HG02642 (cell line): Measurements from ENCODE around the gene STXBP4.

Experiments used
- ATAC-seq: cut with Tn5 transposase; IDR thresholded peaks from one replicate; pipeline ENCODE4 v1.9.1; 2021; ENCODE audit warnings: mild to moderate bottlenecking; ENCODE audit not compliant: unreplicated experiment, poor library complexity

The STXBP4 gene

DNA sequence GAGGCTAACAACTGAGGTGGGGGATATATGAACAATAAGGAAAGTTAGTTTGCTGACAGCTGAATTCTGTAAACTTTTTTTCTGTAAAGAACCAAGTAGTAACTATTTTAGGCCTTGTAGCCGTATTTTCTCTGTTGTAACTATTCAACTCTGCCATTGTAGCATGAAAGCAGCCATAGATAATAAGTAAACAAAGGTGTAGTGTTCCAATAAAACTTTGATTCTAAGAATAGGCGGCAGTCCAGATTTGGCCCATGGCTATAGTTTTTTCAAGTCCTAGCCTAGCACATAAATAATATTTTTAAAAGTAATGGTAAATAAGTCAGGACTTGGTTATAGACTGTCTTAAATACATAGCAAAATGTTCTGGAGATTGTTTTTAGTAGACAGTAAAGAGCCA, 142.0 kb downstream of the STXBP4 start:
- ATAC-seq: no peak

DNA sequence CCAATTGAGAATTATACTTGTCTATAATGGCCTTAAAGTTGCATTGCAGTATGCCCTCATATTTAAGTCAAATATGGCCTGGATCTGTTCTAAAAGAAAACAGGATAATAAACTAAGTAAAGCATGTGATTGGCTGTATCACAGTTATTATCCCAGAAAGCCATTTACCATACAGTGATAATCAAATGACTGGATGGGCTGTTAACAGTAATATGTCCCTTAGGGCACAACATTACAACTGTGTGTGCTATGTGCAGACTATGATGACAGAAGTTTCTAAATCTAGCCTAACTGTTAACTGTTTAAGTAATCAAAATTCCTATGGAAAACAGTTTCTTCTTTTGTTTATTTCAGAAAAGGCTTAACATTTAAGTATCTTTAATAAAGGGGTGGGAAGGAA, 145.7 kb downstream of the STXBP4 start:
- ATAC-seq: no peak

GRCh38 chr17:55116440-55116914, 147.9 kb downstream of the STXBP4 start:
- ATAC-seq: no peak

DNA sequence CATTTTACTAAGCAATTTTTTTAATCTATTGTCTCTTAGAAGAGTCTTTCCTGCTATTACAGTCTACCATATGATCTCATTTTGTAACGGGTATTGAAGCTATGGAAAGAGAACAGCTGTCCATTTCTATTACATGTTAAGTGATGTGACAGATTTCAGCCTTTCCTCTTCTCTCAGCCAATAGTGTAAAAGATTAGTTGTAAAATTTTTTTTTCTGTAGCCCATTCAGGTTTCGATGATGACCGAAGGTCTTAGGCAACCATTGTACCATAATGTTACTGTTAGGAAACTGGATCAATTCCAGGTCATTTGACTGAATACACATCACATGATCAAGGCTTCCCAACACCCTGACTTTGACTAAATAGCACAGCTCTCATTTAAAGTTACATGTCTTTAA, 148.6 kb downstream of the STXBP4 start:
- ATAC-seq: no peak

DNA sequence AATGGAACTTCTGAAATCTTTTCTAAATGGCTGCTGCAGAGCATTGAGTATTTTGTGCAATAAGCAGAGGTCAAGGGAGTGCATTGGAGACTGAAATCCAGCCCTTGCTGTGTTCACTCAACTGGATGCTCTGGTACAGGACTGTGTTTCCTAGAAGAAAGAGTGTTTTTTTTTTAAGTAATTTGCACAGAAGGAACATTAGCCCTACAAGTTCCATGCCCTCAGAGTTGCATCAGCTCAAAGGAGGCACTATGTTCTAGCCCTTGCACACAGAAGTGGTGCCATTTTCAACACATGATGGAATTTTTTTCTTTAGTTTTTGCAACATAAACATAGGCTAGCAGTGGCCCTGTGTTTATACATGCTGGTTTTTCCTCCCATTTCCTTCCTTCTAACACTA, 152.1 kb downstream of the STXBP4 start:
- ATAC-seq: no peak

DNA sequence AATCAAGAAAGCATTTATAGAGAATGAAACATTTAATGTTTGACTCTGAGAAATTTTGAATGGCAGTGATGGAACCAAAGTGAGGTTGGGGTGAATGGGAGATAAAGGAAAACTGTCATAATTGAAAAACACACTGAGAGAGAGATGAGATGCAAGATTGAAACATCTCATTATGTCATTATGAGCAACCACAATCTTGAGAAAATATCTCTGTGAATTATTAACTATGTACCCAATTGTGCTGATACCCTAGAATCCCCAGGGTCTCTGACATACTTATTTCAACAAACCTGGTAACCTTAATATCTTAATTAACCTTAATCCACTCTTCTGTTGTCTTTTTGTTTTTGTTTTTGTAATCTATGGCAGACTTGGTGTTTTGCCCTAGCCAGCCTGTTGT, 152.7 kb downstream of the STXBP4 start:
- no peak for ATAC-seq

GRCh38 chr17:55122114-55122513, 153.5 kb downstream of the STXBP4 start:
- ATAC-seq: no peak

GRCh38 chr17:55124730-55125360, 156.3 kb downstream of the STXBP4 start:
- ATAC-seq: no peak

DNA sequence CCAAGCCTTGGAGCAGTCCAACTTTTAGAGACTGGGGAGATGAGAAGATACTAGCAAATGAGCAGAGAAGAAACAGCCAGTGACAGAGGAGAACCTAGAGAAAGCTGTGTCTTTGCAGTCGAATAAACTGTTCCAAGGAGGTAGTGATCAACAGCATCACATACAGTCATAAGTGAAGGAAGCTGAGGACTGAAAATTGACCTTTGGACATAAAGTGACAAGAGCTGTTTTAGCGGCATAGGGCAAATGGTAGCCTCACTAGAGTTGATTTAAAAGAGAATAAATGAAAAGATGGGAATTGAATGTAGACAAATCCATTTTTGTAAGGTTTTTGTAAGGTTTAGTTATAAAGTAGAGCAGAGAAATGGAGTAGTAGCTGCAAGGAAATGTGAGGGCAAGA, 165.0 kb downstream of the STXBP4 start:
- no peak for ATAC-seq

DNA sequence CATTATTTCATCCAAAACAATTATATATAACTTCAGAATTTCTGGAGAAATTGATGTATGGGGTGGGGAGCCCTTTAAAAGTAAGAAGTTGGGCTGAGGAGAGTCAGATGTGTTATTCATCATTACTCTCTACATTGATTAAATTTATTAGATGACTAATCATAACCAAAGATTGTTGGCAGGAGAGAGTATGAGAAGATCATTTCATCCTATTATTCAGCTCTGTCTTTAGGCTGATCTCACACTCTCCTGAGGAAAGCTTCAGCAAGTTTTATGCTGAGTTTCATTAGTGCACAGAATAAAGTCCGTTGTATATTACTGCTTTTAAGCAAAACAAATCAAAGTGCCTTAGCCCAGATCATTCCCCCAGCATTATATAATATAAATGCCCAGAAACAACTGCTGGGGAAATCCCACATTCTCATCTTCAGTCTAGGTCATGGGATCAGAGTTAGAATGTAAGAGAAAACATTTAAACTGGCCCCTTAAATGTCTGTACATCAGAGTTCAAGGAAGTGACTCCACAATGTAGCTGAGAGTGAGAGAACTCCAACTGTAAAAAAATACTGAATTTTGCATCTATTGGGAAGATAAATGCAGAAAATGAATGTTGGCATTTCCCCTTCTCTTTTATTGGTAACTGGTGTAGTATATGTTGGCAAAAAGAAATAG, 166.1 kb downstream of the STXBP4 start:
- no peak for ATAC-seq

DNA sequence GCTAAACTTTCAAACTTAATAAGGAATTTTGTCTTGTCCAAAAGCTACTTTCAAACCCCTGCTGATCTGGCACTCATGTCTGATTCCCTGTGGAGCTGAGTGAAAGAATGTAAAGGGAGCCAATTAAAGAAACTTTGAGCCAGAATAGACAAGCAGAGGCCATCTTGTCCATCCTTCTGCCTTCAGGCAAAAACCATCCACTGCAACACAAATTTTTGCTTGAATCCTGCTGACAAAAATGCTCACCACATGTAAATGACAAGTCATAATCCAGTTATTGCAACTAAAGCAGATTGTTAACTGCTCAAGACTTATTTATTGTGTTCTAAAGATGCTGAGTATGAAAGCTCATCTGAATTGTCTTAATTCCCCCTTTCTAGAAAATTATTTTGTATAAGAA, 172.2 kb downstream of the STXBP4 start:
- no peak for ATAC-seq

DNA sequence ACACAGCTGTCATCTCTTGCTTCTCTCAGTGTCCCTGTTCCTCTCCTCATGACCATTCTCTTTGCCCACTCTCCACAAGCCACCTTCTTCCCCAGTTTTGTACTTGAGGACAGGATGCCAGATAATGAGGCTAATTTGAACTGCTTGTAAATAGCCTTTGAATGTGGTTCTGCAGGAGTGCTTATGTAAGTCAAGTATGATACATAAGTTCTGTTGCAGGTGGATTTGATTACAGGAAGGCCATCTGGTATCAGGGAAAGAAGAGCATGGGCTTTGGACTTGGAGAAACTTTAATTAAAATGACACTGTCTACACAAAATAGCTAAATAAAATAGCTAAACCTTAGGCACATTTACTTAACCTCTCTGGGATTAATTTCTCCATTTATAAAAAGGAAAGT, 176.0 kb downstream of the STXBP4 start:
- no peak for ATAC-seq

- no peak for ATAC-seq
Observed at GRCh38 chr17:55149485-55149884, 180.9 kb downstream of the STXBP4 start.

- ATAC-seq: no peak
Observed at GRCh38 chr17:55152236-55152635, 183.7 kb downstream of the STXBP4 start.

DNA sequence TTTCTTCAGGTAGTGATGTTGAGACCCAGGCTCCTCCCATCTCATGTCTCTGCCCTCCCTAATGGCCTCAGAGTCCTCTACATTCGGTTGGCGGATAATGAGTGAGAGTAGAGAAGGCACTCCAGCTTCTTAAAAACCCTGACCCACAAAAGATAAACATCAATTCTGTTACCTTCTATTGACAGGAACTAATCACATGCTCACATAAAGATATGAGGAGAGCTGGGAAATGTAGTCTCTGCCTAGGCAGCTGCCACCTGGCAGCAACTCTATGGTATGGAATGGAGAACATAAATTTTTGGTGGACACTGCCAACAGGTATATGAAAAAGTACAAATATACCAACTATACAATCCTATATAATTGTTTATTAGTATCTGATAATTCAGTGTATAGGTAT, 185.5 kb downstream of the STXBP4 start:
- no peak for ATAC-seq

- no peak for ATAC-seq
Observed at GRCh38 chr17:55155856-55156560, 187.4 kb downstream of the STXBP4 start.

- no peak for ATAC-seq
Observed at GRCh38 chr17:55157165-55157564, 188.6 kb downstream of the STXBP4 start.

GRCh38 chr17:55158439-55158838, 189.9 kb downstream of the STXBP4 start:
- ATAC-seq: no peak

DNA sequence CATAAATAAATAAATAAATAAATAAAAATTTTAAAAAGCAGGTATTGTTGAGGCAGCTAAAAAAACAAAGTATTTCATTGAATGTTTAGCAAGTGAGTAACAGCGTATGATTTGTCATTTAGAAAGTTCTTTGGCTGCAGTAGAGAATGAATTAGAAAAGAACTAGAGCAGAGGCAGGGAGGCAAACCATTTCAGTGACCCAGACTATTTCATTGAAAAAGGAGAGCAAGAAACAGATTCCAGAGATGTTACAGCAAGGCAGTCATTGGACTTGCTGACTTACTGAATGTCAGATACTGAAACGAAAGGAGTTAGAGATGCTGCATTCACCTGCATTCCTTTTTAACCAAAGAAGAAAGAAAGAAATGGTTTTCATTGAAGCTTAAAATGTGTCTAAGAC, 190.7 kb downstream of the STXBP4 start:
- ATAC-seq: no peak

GRCh38 chr17:55160501-55160900, 191.9 kb downstream of the STXBP4 start:
- no peak for ATAC-seq

DNA sequence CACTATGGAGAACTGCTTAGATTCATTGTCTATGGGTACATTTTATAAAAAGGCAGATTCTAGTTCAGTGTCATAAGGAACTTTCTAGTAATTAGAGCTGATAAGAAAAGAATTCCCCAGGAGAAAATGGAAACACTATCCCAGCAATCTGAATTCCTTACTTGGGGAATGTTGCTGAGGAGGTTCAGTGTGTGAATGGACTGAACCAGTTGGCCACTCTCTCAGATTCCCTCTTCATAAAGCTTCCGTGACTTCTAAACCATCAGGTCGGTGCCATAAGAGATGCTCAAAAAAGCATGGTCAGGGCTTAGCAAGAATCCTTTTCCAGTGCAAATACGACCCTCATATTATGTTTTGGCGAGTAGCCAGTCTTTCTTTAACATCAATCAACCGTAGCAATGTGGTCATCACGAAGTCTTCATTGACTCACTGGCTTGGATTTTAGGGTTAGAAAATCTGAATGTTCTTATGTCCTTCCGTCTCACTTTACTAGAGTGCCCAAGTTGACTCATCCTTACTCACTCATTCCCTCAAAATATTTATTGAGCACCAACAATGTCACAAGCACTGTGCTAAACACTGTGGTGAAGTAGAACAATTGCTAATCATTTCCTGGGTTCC, 193.5 kb downstream of the STXBP4 start:
- no peak for ATAC-seq
